ENCODE results near the gene CGB5. TPM values are rescaled to one million over a fixed set of nuclear protein-coding genes. Genes with fewer than 3 reads are reported as not detected.
"Not testable (repeated sequence)": the region's sequence is repeated elsewhere in the genome, so short reads cannot be mapped to it uniquely, and the experiment has no call there.

CGB5 gene
- total RNA-seq = not detected in 2 replicates

DNA sequence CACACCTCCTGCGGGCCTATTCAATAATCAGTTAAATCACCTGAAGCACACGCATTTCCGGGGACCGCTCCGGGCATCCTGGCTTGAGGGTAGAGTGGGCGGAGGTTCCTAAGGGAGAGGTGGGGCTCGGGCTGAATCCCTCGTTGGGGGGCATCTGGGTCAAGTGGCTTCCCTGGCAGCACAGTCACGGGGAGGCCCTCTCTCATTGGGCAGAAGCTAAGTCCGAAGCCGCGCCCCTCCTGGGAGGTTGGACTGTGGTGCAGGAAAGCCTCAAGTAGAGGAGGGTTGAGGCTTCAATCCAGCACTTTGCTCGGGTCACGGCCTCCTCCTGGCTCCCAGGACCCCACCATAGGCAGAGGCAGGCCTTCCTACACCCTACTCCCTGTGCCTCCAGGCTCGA lies at the start of gene CGB5:
CGB5 (plus strand) TSS at position 301 of the 400 bp plus-strand sequence. CDS start 362 bp downstream, outside the sequence.
- DNase-seq (ENCODE audit: low read depth, low spot score) = not testable (repeated sequence)

DNA sequence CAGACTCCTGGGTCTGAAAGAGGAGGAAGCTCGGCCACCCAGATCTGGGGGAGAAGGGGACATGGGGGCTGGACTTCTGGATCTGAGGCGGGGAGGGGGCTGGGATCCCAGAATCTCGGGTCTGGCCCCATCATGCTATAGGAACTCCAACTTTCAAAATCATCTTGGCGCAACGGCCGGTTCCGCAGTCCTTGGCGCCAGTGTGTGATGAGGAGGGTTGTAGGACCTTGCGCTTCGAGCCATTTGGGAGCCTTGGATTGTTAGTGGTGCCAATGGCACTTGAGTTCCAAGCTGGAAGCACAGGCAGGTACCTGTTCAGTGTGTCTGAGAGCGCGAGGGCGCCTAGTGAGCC lies 49.6 kb upstream of the CGB5 start:
- DNase-seq (ENCODE audit: low read depth, low spot score) = no peak

DNA sequence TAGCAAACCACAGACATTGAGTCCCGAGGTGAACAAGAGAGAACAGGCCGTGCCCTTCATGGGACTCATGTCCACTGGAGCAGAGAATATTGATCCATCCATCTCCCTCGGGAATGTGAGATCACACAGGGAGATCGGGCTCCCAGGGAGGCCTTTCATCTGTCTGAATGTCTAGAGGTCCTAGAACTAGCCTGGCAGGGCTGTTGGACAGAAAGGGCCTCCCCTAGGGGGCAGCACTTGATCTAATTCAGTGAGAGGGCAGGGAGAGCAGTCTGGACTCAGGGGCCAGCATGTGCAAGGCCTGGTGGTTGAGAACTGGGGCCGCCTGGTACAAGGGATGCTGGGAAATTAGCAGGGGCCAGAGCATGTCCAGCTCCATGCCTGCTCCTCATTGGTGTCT lies 45.7 kb upstream of the CGB5 start:
- DNase-seq (ENCODE audit: low read depth, low spot score) = no peak

DNA sequence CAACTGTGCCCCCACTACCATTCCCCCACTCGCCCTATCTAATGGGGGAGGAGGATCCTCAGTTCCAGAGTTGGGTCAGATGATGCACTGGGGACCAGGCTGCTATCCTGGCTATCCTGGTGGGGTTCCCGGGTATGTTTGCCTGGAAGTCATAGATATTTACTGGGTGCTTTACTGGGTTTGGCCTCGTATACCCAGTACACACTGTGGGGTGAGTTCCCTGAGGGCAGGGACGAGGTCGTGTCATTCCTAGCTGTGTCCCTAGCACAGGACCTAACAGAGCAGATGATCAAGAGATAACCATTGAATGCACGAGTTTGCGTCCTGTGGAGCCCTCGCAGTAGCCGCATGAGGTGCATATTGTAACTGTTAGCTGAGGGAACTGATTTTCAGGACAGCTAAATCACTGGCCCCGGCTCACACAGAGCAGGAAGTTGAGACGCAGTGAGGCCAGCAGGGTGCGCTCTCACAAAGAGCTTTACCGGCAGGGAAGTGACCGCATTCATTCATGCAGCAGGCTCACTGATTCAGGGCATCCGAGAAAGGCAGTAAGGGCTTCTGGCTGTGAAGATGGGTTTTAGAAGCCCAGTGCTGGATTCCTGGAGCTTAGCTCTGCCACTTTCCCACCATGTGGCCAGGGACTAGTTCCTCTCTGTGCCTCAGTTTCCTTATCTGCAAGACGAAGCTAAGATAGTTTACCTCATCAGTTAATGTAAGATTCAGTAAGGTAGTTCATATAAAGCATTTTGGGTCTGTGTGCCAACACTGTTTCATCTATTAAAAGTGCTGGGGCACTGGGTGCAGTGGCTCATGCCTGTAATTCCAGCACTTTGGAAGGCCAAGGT lies 43.9 kb upstream of the CGB5 start:
- peak; percentile 30 for DNase-seq (ENCODE audit: low read depth, low spot score)

DNA sequence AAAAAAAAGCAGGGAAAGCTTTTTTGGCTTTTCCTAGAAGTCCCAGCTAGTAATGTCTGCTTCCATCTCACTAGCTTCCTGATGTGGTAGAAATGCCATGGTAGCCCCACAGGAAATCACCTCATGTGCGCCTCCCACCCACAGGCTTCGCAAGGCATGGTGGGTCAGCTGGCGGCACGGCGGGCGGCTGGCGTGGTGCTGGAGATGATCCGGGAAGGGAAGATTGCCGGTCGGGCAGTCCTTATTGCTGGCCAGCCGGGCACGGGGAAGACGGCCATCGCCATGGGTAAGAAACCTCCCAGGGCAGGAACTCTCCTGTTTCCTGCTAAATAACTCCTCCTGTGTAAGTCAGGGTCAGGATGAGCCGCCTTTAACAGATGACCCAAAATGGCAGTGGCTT lies 39.5 kb upstream of the CGB5 start:
- no peak for DNase-seq (ENCODE audit: low read depth, low spot score)

DNA sequence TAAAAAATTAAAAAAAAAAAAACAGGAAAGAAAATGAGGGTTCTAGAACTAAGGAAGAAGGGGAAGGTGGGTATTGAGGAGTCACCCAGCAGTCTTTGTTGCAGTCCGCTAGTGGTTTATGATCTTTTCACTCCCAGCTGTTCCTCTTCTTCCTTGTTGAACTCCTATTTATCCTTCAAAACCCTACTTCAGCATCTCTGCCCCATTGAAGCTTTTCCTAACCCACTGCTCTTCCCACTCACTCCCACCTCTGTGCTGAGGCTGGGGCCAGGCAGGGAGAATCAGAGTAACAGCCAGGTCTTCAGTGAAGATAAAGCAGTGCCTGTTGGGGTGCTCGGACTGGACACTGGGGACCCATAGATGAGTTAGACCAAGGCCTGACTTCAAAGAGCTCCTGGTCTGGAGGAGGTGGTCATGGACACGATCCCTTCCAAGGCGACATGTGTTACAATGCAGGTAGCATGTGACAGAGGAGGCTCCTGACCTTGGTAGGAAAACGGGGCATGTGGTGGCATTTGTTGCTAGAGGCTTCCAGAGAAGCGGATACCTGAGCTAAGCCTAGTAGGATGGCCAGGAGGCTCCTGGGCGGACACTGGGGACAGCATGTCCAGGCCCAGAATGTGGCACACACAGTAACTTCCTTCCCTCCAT lies 38.6 kb upstream of the CGB5 start:
- DNase-seq (ENCODE audit: low read depth, low spot score) = no peak

DNA sequence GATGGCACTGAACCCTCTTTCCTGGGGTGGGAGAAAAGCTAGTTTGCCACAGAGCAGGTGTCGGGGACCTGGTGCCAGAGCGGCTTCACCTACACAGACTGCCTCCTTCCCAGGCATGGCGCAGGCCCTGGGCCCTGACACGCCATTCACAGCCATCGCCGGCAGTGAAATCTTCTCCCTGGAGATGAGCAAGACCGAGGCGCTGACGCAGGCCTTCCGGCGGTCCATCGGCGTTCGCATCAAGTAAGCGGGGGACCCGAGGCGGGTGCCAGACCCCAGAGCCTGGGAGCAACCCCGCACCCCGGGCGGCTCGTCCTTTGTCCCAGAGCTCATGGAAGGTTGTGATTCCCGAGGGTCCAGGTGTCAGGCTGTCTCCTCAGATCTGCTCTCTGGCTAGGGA lies 36.7 kb upstream of the CGB5 start:
- no peak for DNase-seq (ENCODE audit: low read depth, low spot score)

DNA sequence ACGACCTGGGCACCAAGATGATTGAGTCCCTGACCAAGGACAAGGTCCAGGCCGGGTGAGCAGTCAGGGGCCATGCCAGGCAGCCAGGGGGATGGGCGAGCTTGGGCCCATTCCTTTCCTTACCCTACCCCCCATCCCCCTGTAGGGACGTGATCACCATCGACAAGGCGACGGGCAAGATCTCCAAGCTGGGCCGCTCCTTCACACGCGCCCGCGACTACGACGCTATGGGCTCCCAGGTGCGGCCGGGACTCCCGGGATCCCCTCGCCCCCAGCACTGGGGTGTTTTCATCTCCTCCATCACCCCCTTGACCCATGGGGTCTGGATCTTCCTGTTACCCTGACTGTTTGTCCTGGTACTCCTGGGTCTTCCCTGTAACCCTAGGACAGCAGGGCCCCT lies 33.8 kb upstream of the CGB5 start:
- DNase-seq (ENCODE audit: low read depth, low spot score) = no peak

DNA sequence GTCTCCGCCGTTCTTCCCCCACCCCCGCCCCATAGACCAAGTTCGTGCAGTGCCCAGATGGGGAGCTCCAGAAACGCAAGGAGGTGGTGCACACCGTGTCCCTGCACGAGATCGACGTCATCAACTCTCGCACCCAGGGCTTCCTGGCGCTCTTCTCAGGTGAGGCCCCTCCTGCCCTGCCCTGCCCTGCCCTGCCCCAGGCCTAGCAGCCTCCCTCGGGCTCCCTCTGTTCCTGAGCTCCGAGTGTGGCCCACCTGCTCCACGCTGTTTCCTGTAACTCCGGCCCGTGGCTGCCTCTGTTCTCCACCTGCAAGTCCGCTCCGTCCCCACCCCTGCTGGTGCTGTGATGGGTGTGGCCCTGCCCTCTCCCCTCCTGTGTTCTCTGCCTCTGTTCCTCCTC lies 33.2 kb upstream of the CGB5 start:
- no peak for DNase-seq (ENCODE audit: low read depth, low spot score)

DNA sequence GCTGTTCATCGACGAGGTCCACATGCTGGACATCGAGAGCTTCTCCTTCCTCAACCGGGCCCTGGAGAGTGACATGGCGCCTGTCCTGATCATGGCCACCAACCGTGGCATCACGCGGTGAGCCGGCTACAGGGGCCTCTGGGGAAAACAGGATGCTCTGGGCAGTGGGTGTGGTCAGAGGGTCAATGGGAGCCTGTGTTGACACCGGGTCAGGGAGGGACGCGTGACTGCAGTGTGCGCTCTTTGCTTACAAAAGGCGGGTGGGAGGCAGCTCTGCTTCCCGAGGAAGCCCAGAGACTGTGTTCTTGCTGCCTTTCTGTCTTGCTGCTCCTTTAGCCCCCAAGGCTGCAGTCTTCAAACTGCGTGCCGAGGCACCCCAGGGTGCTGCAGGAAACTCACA lies 32.5 kb upstream of the CGB5 start:
- DNase-seq (ENCODE audit: low read depth, low spot score) = no peak

DNA sequence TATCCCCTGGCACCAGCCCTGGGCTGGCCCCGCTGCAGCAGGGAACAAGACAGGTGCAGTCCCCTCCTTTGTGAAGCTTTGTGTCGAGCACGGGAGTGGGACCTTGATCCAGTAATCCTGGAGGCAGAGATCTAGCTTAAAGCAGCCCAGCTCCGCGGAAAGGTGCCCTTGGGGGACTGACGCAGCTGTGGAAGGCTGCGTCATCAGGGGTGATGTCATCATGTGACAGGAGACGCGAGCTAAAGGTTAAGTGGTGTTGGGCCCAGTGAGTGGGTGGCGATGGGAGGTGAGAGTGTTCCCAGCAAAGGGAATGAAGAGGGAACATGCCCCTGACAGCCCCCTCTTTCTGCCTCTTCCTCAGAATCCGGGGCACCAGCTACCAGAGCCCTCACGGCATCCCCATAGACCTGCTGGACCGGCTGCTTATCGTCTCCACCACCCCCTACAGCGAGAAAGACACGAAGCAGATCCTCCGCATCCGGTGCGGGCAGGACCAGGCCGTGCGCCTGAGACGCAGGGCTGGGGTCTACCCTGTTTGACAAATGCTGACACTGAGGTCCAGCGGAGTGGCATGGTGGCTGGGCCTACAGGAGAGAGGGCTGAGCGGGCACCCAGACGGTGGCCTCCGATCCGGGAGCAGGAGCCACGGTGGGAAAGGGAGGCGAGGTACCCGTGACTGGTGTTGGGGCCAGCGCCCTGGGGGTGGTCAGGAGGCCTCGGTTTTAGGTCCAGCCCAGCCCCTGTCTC lies 29.4 kb upstream of the CGB5 start:
- no peak for DNase-seq (ENCODE audit: low read depth, low spot score)

DNA sequence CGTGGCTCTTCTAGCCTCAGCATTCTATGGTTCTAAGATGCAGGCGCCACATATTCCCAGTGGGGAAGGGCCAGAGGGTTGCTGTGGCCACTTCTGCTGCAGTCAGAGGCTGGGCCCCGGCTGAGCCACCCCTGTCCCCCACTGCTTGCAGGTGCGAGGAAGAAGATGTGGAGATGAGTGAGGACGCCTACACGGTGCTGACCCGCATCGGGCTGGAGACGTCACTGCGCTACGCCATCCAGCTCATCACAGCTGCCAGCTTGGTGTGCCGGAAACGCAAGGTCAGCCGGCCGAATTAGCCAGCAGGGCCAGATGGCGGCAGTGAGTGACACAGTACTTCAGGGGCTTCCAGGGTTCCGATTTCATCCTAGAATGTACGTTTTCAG lies 28.8 kb upstream of the CGB5 start:
- DNase-seq (ENCODE audit: low read depth, low spot score) = no peak

DNA sequence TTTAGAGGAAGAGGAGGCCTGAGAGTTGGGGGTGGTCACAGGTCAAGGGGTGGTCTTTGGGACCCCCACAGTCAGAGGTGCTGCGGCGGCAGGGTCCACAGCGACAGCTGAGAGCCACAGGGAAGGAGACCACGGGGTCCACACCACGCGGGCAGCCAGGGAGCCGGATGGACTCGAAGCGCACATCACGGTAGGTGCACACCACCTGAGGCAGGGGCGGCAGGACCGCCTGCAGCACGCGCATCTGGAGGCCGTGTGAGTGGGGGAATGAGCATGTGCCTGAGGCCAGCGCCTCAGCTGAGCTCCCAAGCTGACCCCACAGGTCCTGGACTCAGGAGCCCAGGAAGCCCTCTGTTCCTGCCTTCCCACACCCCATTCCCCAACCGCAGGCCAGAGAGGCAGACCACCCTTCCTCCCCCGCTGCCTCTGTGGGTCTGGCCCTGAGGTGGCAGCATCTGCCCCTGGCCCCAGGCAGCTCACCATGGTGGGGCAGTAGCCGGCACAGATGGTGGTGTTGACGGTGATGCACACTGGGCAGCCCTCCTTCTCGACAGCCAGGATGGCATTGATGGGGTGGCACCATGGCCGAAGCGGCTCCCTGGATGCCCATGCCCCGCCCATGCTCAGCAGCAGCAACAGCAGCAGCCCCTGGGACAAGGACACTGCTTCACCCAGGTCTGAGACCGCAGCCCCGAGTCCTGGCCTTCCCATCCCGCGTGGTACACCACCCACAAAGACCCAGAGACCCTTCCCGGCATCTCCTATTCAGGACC lies 27.4 kb upstream of the CGB5 start:
- no peak for DNase-seq (ENCODE audit: low read depth, low spot score)

DNA sequence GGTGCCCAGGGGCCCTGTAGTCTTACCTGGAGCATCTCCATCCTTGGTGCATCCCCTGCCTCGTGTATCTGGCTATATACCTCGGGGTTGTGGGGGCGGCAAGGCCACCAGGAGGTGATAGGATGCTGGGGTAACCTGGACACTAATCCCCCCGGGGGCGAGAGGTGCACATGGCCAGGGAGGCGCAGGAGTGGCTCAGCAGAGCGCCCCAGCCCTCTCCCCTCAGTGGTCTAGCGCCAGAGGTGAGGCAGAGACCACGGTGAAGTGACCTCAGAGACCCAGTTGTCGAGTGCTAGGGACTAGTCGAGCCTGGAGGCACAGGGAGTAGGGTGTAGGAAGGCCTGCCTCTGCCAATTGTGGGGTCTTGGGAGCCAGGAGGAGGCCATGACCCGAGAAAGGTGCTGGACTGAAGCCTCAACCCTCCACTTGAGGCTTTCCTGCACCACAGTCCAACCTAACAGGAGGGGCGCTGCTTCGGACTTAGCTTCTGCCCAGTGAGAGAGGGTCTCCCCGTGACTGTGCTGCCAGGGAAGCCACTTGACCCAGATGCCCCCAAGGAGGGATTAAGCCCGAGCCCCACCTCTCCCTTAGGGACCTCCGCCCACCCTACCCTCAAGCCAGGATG lies 26.5 kb upstream of the CGB5 start, which contains the start of gene LHB:
LHB (minus strand) TSS at position 51 of the 625 bp plus-strand sequence; CDS start at position 41, 10 bp downstream.
- DNase-seq (ENCODE audit: low read depth, low spot score) = no peak

DNA sequence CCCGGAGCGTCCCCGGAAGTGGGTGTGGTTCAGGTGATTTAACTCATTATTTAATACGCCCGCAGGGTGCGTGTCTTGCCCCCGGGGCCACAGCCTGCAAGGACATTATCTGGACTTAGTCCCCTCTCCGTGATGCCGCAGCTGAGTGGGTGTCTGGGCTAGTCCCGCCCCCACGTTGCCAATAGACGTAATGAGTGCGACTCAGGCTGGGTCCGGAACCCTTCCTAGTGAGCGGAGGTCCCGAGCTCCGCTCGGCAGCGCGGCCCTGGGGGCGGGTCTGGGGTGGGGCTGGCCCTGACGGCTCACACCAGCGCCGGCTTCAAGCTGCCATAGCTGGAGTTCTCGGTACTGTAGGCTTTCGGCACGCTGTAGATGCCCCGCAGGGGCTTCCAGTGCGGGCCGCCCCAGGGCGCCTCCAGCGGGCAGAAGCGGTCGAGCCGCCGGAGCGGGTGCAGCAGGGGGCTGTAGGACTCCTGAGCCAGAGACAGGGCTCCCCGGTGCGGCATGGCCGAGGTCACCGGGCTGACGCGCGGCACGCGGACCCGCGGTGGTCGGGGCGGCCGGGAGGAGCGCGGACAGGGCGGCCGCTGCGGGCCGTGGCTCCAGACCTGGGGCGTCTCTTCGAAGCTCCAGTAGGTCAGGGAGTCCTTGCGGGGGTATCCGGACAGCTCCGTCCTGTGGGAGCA lies 25.8 kb upstream of the CGB5 start:
- DNase-seq (ENCODE audit: low read depth, low spot score) = peak; percentile 29

DNA sequence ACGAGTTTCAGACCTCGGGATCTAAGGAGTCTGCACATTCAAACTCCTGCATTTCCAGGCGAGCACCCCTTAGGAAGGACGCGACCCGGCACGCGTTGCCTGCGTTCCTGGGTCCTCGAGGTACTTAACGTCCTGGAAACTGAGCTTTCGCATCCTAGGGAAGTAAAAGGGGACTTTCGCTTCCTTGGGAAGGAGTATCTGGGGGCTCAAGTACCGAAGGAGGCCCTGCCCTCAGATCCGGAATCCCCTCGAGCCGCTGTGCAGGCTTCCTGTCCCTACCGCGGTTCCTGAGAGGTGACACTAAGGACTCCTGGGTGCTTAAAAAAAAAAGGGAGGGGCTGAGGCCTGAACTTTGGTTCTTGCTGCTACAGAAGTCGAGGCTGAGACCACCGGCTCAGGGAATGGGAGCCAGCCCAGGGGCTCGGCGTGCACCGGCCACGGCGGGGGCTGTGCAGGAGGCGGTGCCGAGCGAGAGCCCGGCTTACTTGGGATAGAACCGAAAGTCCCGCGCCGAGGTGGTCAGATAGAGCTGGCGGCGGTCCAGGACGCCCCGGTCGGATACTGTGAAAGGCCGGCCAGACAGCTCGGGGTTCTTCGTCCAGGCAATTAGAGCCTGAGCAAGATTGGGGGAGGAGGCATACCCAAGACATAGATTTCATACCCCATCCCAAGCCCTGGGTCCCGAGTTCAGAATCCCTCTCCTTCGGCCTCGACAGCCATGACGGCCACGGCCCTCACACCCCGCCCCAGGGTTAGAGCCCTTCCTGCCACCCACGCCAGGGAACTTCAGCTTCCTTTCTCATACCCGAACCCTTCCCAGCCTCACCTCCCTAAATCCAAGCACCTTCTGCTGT lies 25.0 kb upstream of the CGB5 start:
- not testable (repeated sequence) for DNase-seq (ENCODE audit: low read depth, low spot score)

DNA sequence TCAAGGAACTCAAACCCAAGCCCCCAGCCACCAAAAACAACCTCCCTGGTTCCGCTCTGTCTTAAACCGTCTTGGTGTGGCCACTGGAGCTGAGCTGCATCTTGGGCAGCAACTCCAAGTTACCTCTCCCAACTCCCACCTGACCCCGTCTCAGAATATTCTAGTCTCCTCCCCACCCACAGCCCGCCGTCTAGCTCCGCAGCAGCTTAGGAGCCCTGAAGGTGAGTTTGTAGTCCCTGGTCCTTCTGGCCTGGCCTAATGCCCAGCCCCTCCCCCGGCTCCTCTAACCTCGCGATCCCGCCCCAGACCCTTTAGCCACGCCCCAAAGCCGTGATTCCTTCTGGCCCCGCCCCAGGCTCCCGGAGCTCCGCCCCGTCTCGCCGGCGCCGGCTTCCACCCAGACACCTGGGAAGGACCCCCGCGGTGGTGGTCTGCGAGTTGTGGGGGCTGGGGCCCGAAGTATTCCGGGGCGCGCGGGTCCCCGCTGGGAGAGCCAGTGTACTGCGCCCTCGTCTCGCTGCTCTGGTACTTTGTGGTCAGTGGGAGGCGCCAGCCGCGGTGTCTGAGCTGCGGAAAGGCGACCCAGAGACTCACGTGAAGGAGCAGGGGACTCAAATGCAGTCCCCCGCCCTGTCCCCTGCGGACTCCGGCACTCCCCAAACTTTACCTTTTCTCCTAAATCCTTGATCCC lies 24.3 kb upstream of the CGB5 start:
- no peak for DNase-seq (ENCODE audit: low read depth, low spot score)

DNA sequence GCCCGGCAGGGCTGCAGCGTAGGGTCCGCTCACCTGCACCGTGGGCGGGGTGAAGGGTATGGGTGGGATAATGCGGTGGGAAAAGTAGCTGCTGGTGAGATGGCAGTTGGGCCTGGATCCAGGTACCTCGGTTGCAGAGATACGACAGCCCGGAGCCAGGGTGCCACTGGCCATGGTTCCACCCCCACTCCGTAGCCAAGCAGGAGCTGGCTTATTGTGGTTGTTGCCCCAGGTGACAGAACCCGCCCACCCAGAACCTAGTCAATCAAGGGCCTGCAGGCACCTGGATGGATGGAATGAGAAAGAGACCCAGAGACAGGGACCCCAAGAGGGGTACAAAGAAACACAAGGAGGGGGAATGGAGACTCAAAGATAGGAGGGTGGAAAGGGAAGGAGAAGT lies 23.3 kb upstream of the CGB5 start:
- no peak for DNase-seq (ENCODE audit: low read depth, low spot score)

All from pulmonary artery endothelial cell (primary cell).